ENCODE measurements around the gene TUG1.

DNA sequence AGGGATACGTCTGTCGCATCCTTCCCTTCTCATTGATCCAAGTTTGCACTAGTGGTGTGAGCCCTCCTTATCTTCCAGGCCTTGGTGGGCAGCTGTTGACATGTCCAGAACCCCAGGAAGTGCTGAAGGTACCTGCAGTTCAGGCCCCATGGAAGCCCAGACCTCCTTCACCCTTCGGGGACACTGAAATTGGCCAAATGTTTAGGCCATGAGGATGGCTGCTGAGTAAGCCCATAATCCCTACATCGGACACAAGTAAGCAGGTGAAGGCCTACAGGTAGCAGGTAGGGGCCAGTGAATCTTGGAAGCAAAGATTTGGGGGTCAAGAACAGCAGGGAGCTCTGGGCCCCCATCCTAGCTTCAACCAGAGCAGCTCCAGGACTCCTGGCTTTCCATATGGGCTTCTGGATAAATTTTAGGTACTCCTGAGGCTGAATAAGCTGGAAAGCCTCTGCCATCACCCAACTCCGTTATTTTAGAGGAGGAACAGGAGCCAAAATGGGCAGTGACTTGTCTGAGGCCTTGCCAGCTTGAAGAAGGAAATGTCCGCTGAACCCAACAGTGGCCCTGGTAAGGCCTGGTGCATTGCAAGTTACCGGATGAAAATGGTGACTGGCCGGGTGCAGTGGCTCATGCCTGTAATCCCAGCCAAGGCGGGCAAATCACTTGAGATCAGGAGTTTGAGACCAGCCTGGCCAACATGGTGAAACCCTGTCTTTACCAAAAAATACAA lies 45.7 kb upstream of the TUG1 start:
- TF ChIP-seq, protein P1, sequence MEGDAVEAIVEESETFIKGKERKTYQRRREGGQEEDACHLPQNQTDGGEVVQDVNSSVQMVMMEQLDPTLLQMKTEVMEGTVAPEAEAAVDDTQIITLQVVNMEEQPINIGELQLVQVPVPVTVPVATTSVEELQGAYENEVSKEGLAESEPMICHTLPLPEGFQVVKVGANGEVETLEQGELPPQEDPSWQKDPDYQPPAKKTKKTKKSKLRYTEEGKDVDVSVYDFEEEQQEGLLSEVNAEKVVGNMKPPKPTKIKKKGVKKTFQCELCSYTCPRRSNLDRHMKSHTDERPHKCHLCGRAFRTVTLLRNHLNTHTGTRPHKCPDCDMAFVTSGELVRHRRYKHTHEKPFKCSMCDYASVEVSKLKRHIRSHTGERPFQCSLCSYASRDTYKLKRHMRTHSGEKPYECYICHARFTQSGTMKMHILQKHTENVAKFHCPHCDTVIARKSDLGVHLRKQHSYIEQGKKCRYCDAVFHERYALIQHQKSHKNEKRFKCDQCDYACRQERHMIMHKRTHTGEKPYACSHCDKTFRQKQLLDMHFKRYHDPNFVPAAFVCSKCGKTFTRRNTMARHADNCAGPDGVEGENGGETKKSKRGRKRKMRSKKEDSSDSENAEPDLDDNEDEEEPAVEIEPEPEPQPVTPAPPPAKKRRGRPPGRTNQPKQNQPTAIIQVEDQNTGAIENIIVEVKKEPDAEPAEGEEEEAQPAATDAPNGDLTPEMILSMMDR (IDR thresholded peaks at IDR 0.05) = no peak
- TF ChIP-seq POLR2A (IDR thresholded peaks at IDR 0.05) = no peak

All from adrenal gland (tissue), 5 donors.